Activated CD8-positive, alpha-beta T cell treated with anti-CD3 and anti-CD28 coated beads, Interleukin-2, amount 10 ng/mL, durations not matched to agents 7 days and 5 days (primary cell): ENCODE measurements around the gene STX4. TPM values are rescaled to one million over a fixed set of nuclear protein-coding genes. Genes with fewer than 3 reads are reported as not detected.
A peak's percentile ranks its signal among the peaks of the same experiment; 100 is the strongest.
"Not testable (repeated sequence)": the region's sequence is repeated elsewhere in the genome, so short reads cannot be mapped to it uniquely, and the experiment has no call there.

Source experiments
- ATAC-seq: fragments of 150-1000 bp; cut with Tn5 transposase; one replicate; pipeline ENCODE4 v1.10.0; 2021; ENCODE audit warnings: moderate library complexity
- CTCF ChIA-PET: fragments of 350-600 bp; sonication (Branson Sonifier 250); formaldehyde crosslinking; loops from one replicate; lab custom pipeline; 2021; ENCODE audit warnings: antibody characterized with exemption; lab: Charles Lee
- POLR2A ChIA-PET: fragments of 350-600 bp; sonication (Branson Sonifier 250); formaldehyde crosslinking; loops from one replicate; lab custom pipeline; 2021; ENCODE audit warnings: antibody characterized with exemption; lab: Charles Lee
- DNase-seq: peaks from one replicate; pipeline ENCODE4 v3.0.0-alpha.2; 2020
- H3K27ac Mint-ChIP-seq: one replicate; pipeline ENCODE4 v1.8.0; 2021; ENCODE audit warnings: mild to moderate bottlenecking, mixed read lengths
- H3K27me3 Mint-ChIP-seq: one replicate; pipeline ENCODE4 v1.8.0; 2021; ENCODE audit warnings: low read depth, mixed read lengths
- H3K36me3 Mint-ChIP-seq: one replicate; pipeline ENCODE4 v1.8.0; 2021; ENCODE audit warnings: low read depth, mixed read lengths
- H3K4me1 Mint-ChIP-seq: one replicate; pipeline ENCODE4 v1.8.0; 2021; ENCODE audit warnings: low read depth, mixed read lengths
- H3K4me3 Mint-ChIP-seq: one replicate; pipeline ENCODE4 v1.8.0; 2021; ENCODE audit warnings: mild to moderate bottlenecking, mixed read lengths
- H3K9me3 Mint-ChIP-seq: one replicate; pipeline ENCODE4 v1.8.0; 2022; ENCODE audit warnings: mixed read lengths; ENCODE audit not compliant: insufficient read depth
- total RNA-seq, 2 experiments: library from RNA; stranded (reverse); gene quantifications; one replicate each; pipeline ENCODE4 v1.2.3, GENCODE V29; 2021

STX4 gene
- total RNA-seq, 2 experiments from 2014 or later = 46.4 to 53.5 TPM

- Mint-ChIP-seq H3K27me3 (peaks cover 49% of the 10 kb centered on the region), H3K27ac (no peak overlapping the region), H3K4me1 (peaks cover 16% of the 10 kb centered on the region), H3K36me3 (no peaks in the 10 kb centered on the region), H3K4me3 (no peak overlapping the region), H3K9me3 (no peaks in the 10 kb centered on the region)
- ChIA-PET CTCF (interaction anchor here (1.3 kb wide), 1 partner anchor 67 kb away, joined by 3 read pairs; no protein-coding TSS in a partner anchor), POLR2A (interaction anchor here (0.8 to 1.0 kb wide), 2 partner anchors 15 to 67 kb away, joined by 3 read pairs; no protein-coding TSS in a partner anchor)
- DNase-seq (no peak), ATAC-seq (no peak)
Observed at GRCh38 chr16:31009120-31009519, 24.2 kb upstream of the STX4 start.

DNA sequence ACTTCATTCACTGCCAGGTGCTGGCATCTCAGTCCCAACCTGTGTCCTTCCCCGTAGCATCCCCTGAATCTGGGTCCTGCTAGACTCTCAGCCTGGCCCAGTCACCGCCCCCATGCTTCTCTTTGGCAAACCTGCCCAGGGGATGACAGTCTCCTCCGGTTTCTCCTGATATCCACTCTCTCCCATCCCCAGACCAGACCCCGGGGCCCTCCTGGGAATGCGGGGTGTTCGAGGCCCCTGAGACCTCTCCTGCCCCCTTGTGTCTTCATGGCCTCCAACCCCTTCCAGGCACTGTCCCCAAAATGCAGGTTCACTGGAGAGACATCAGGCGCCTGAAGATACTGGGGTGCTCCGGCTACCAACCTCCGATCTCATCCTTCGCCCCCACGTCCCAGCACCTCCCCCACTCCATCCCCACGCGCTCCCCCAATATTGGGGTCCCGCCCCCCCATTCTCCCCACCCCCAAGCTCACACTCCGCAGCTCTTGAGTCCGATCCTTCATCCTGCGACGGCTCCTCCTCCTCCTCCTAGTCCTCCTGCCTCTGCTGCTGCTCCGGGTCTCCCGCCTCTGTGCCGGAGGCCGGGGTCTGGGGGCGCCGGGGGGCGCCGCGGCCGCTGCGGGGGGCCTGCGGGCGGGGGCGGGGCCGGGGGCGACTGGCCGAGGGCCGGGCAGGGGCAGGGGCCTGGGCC lies 23.3 kb upstream of the STX4 start:
- H3K9me3 Mint-ChIP-seq = no peaks in the 10 kb centered on the region
- no peaks in the 10 kb centered on the region for H3K36me3 Mint-ChIP-seq
- no peak for ATAC-seq
- H3K27ac Mint-ChIP-seq = no peak overlapping the region
- peaks cover 53% of the 10 kb centered on the region for H3K27me3 Mint-ChIP-seq
- H3K4me1 Mint-ChIP-seq = peaks cover 16% of the 10 kb centered on the region
- ChIA-PET POLR2A (no interaction called here), CTCF (no interaction called here)
- peak overlapping the region; percentile 53 for H3K4me3 Mint-ChIP-seq
- no peak for DNase-seq

GRCh38 chr16:31010585-31011325 lies 22.6 kb upstream of the STX4 start, which contains the start of gene STX1B:
STX1B (minus strand) TSS chr16:31010638; CDS start chr16:31010396, 242 bp downstream.
- H3K36me3 Mint-ChIP-seq = no peaks in the 10 kb centered on the region
- ChIA-PET CTCF (no interaction called here), POLR2A (no interaction called here)
- peak; percentile 55 for ATAC-seq
- H3K27me3 Mint-ChIP-seq = peaks cover 53% of the 10 kb centered on the region
- peaks cover 16% of the 10 kb centered on the region for H3K4me1 Mint-ChIP-seq
- peak within 1 kb of the TSS; percentile 53 for H3K4me3 Mint-ChIP-seq
- peak; percentile 60 for DNase-seq
- H3K27ac Mint-ChIP-seq = no peak within 1 kb of the TSS
- H3K9me3 Mint-ChIP-seq = no peaks in the 10 kb centered on the region

DNA sequence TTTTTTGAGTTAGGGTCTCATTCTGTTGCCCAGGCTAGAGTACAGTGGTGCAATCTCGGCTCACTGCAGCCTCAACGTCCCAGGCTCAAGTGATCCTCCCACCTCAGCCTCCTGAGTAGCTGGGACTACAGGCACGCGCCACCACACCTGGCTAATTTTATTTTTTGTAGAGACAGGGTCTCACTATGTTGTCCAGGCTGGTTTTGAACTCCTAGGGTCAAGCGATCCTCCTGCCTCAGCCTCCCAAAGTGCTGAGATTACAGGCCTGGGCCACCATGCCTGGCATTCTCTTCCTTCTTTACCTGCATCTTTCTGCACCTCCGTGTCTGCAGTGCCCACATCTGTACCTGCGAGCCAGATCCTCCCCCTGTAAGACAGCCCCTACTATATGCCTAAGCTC lies 21.5 kb upstream of the STX4 start:
- H3K4me3 Mint-ChIP-seq, H3K9me3 Mint-ChIP-seq, H3K36me3 Mint-ChIP-seq, CTCF ChIA-PET, POLR2A ChIA-PET, ATAC-seq, H3K27ac Mint-ChIP-seq, DNase-seq: not testable (repeated sequence)
- peaks cover 16% of the 10 kb centered on the region for H3K4me1 Mint-ChIP-seq
- peaks cover 51% of the 10 kb centered on the region for H3K27me3 Mint-ChIP-seq

- CTCF ChIA-PET, POLR2A ChIA-PET: not testable (repeated sequence)
- H3K27me3 Mint-ChIP-seq = peaks cover 44% of the 10 kb centered on the region
Observed at GRCh38 chr16:31013292-31013691, 20.1 kb upstream of the STX4 start.

GRCh38 chr16:31016018-31016417 lies 17.3 kb upstream of the STX4 start:
- POLR2A ChIA-PET = no interaction called here
- Mint-ChIP-seq H3K27ac (no peak overlapping the region), H3K4me3 (no peak overlapping the region), H3K9me3 (no peaks in the 10 kb centered on the region), H3K36me3 (no peaks in the 10 kb centered on the region), H3K4me1 (peaks cover 6% of the 10 kb centered on the region), H3K27me3 (peaks cover 35% of the 10 kb centered on the region)
- no peak for DNase-seq
- CTCF ChIA-PET = interaction anchor here (1.3 kb wide), 1 partner anchor 32 kb away, joined by 3 read pairs; no protein-coding TSS in a partner anchor
- ATAC-seq = no peak

More at GRCh38 chr16:31013292-31013691, 20.1 kb upstream of the STX4 start:
- not testable (repeated sequence) for H3K27ac Mint-ChIP-seq, H3K4me3 Mint-ChIP-seq, DNase-seq, H3K9me3 Mint-ChIP-seq, H3K36me3 Mint-ChIP-seq, ATAC-seq
- H3K4me1 Mint-ChIP-seq = peaks cover 16% of the 10 kb centered on the region

- CTCF ChIA-PET, H3K4me3 Mint-ChIP-seq, H3K36me3 Mint-ChIP-seq, H3K27ac Mint-ChIP-seq, DNase-seq, H3K9me3 Mint-ChIP-seq, POLR2A ChIA-PET, ATAC-seq, H3K4me1 Mint-ChIP-seq: not testable (repeated sequence)
- H3K27me3 Mint-ChIP-seq = peaks cover 21% of the 10 kb centered on the region
Observed at GRCh38 chr16:31017756-31018155, 15.6 kb upstream of the STX4 start.

- H3K9me3 Mint-ChIP-seq = no peaks in the 10 kb centered on the region
Observed at GRCh38 chr16:31020536-31020935, 12.8 kb upstream of the STX4 start.

GRCh38 chr16:31022544-31023251 lies 10.7 kb upstream of the STX4 start:
- DNase-seq (no peak), ATAC-seq (peak; percentile 36)
- no peaks in the 10 kb centered on the region for H3K27me3 Mint-ChIP-seq
- H3K4me1 Mint-ChIP-seq = peaks cover 13% of the 10 kb centered on the region
- H3K9me3 Mint-ChIP-seq = no peaks in the 10 kb centered on the region
- ChIA-PET CTCF (interaction anchor here (1.0 kb wide), 2 partner anchors 69 to 120 kb away, joined by 3 to 4 read pairs; no protein-coding TSS in a partner anchor), POLR2A (no interaction called here)
- H3K27ac Mint-ChIP-seq = peak overlapping the region; percentile 48
- no peak overlapping the region for H3K4me3 Mint-ChIP-seq
- H3K36me3 Mint-ChIP-seq = no peaks in the 10 kb centered on the region

More at GRCh38 chr16:31020536-31020935, 12.8 kb upstream of the STX4 start:
- ChIA-PET CTCF (interaction anchor here (1.0 kb wide), 1 partner anchor 35 kb away, joined by 4 read pairs; the partner anchor contains the start of gene HSD3B7), POLR2A (no interaction called here)
- peaks cover 13% of the 10 kb centered on the region for H3K4me1 Mint-ChIP-seq
- H3K4me3 Mint-ChIP-seq = no peak overlapping the region
- H3K36me3 Mint-ChIP-seq = no peaks in the 10 kb centered on the region
- H3K27ac Mint-ChIP-seq = no peak overlapping the region
- H3K27me3 Mint-ChIP-seq = peaks cover 4% of the 10 kb centered on the region
- ATAC-seq (no peak), DNase-seq (no peak)

- H3K36me3 Mint-ChIP-seq = no peaks in the 10 kb centered on the region
- no peaks in the 10 kb centered on the region for H3K27me3 Mint-ChIP-seq
- POLR2A ChIA-PET = no interaction called here
- H3K27ac Mint-ChIP-seq = no peak overlapping the region
- CTCF ChIA-PET = interaction anchor here (1.0 to 1.7 kb wide), 2 partner anchors 37 to 69 kb away, joined by 4 read pairs; no protein-coding TSS in a partner anchor
- no peak overlapping the region for H3K4me3 Mint-ChIP-seq
- ATAC-seq (no peak), DNase-seq (no peak)
- H3K9me3 Mint-ChIP-seq = no peaks in the 10 kb centered on the region
- H3K4me1 Mint-ChIP-seq = peaks cover 13% of the 10 kb centered on the region
Observed at GRCh38 chr16:31023252-31023602, 10.1 kb upstream of the STX4 start.

DNA sequence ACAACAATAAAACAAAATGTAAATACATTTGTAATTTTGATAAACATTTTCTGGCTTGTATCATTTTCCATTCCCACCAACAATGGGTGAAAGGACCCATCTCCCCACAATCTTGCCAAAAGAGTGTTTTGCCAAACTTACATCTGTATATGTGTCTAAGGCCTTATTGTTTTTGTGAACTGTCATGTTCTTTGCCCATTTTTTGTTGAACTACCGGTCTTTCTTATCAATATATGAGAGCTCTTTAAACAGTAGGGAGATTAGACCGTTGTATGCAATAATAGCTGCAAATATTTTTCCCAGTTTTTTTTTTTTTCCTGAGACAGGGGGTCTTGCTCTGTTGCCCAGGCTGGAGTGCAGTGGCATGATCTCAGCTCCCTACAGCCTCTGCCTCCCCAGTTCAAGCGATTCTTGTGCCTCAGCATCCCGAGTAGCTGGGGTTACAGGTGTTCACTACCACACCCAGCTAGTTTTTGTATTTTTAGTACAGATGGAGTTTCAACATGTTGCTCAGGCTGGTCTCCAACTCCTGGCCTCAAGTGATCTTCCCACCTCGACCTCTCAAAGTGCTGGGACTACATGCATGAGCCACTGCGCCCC lies 9.6 kb upstream of the STX4 start:
- H3K27me3 Mint-ChIP-seq = no peaks in the 10 kb centered on the region
- no peak overlapping the region for H3K27ac Mint-ChIP-seq
- peaks cover 13% of the 10 kb centered on the region for H3K4me1 Mint-ChIP-seq
- ATAC-seq (no peak), DNase-seq (no peak)
- CTCF ChIA-PET = interaction anchor here (1.0 to 1.7 kb wide), 2 partner anchors 38 to 70 kb away, joined by 4 read pairs; no protein-coding TSS in a partner anchor
- no peaks in the 10 kb centered on the region for H3K36me3 Mint-ChIP-seq
- H3K9me3 Mint-ChIP-seq = no peaks in the 10 kb centered on the region
- POLR2A ChIA-PET = no interaction called here
- H3K4me3 Mint-ChIP-seq = no peak overlapping the region
